SH-SY5Y (cell line): ENCODE results near the gene BUB3.

Source experiments
- GATA2 ChIP-seq: IDR thresholded peaks from 2 replicates; pipeline ENCODE4 v1.6.1; 2011; ENCODE audit warnings: mild to moderate bottlenecking, low read depth, low read length
- GATA3 ChIP-seq: IDR thresholded peaks from 2 replicates; pipeline ENCODE4 v1.6.1; 2011; ENCODE audit warnings: low read depth, mild to moderate bottlenecking, low read length, moderate library complexity

DNA sequence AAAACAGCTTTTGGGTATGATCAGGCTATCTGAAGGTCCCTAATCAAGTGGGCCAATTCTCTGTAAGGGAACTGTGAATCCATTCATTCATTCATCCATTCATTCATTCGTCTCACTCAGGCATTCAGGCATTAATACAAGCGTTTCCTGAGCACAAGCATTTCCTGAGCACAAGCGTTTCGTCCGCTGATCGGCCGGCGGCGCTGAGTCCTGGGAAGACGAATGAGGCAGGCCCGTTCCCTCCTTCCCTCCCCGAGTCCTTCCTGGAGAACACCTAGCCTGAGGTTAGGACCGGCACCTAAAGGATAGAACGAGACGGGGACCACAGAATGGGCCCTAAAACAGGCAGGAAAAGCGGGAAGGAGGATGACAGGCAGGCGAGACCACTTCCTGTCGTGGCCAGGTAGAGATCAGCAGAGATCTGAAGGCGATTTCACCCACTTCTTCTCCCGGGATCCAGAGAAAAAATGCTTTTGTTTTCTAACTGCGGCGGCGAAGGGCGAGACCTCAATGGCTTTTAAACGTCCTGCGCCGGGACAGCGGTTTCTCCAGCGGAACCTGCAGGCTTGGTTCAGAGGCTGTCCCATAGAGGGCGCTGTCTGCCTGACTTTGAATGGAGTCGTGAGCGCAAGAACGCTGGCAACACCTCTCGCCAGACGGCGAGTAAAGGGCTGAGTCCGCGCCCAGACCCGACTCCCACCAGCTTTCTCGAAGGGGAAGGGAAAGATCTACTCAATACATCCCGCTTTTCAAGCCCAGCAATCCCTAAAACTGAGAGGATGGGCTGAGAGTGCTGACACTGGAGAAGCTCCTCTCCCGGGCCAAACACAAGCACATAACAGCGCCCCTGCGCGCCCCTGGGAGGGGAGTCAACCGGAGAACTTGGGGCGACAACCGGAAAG, 21.4 kb upstream of the BUB3 start:
- TF ChIP-seq GATA3 (no peak), GATA2 (no peak)
